HK-2 (cell line): ENCODE data around the gene HGF.
"Not testable (repeated sequence)": the region's sequence is repeated elsewhere in the genome, so short reads cannot be mapped to it uniquely, and the experiment has no call there.

Experiments
- DNase-seq: peaks from one replicate; pipeline ENCODE4 v3.0.0-alpha.2; 2018; ENCODE audit not compliant: unreplicated experiment

Gene HGF

GRCh38 chr7:81769891-81770727 is at the start of gene HGF:
Gene HGF (minus strand): TSS chr7:81770047. CDS start chr7:81769971, 76 bp downstream.
- DNase-seq: no peak

- no peak for DNase-seq
Observed at GRCh38 chr7:81816312-81816711, 46.5 kb upstream of the HGF start.

- not testable (repeated sequence) for DNase-seq
Observed at GRCh38 chr7:81812866-81813476, 43.1 kb upstream of the HGF start.

- no peak for DNase-seq
Observed at GRCh38 chr7:81811956-81812865, 42.4 kb upstream of the HGF start.

DNA sequence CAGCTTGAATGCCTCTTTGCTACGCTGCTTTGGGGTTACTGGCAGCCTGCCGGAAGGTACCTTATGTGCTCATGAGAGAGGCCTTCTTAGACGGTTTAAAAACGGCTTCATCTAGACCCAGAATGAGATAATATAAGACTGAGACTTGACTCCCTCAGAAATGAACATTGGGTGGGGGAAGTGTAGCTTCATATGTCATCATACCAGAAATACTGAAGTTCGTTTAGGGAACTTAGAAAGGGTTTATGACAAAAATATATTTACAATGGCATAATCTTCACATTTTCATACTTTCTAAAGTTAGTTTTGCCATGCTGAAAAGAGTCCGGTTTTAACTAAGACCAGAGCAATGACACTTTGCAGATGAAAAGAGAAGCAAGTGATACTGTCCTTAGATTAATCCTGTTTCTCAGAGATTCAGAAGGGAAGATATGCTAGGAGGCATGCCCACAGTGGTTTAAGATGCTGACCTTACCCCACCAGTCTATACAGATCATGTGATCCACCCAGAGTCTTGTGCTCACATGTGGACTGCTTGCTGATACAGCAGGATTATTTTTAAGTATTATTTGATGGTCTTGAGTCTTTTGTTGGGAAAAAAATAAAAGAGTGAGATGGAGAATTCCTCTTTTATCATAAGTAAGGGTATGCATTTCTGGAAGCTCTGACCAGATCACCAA is 40.8 kb upstream of the HGF start:
- DNase-seq: no peak

DNA sequence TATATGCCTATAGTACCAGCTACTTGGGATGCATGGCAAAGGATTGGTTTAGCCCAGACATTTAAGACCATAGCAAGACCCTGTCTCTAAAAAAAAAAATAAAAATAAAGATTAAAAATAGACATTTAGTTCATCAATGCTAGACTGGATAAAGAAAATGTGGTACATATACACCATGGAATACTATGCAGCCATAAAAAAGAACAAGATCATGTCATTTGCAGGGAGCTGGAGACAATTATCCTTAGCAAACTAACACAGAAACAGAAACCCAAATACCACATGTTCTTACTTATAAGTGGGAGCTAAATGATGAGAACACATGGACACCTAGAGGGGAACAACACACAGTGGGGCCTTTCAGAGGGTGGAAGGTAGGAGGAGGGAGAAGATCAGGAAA is 38.5 kb upstream of the HGF start:
- DNase-seq: not testable (repeated sequence)

GRCh38 chr7:81803267-81803666 is 33.4 kb upstream of the HGF start:
- DNase-seq: no peak

DNA sequence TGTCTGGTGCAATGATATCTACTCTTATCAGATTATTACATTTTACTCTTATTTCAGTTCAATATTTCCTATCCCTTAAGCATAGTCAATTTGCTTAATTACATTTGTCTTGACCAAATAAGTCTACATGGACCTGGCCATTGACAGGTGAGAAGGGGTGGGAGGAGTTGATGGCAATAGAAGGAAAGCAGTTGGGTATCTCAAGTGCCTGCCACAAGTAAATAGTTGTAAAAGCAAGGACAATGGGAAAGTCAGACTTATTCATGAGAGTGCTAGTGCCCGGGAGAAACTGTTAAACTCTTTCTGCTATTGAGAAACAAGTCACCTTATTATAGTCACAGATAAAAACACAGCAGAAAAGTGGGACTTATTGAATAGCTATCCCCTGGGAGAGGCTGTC is 32.4 kb upstream of the HGF start:
- no peak for DNase-seq

DNA sequence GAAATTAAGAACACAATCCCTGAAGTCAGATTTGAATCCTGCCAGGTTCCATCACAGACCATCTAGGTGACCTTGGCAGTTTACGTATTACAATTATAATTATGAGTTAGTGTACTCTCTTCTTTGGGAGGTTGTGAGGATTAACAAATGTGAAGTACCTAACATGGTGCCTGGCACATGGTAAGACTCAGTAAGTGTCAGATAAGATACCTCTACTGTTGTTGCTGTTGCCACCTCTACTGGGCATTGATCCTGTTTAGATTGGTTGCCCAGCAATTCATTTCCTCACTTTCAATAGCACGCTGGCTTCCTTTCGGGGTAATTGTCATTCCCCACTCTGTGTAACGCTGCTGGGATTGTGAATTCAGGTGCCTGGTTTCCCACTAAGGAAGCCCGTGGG is 31.7 kb upstream of the HGF start:
- no peak for DNase-seq

- DNase-seq: no peak
Observed at GRCh38 chr7:81791568-81792518, 22.0 kb upstream of the HGF start.

DNA sequence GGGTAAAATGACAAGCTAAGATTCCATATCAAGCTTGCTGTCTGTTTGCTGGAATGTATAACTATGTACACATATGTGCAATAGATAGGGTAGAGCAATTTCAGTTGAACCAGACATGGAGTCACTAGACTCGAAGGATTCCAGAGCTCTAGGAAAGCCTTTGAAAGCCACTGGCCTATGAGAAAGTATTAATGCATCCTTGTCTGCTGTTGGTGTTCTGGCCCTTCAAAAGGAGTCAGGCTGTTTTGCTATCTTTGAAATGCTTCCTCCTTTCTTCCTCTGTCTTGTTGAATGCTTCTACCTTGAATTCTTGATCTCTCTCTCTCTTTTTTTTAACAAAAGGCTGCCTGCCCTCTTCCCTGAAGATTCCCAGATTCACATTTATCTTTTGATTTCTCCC is 20.8 kb upstream of the HGF start:
- DNase-seq: no peak

GRCh38 chr7:81790120-81790500 is 20.3 kb upstream of the HGF start:
- no peak for DNase-seq

GRCh38 chr7:81789406-81790119 is 19.7 kb upstream of the HGF start:
- DNase-seq: no peak

- no peak for DNase-seq
Observed at GRCh38 chr7:81788246-81788645, 18.4 kb upstream of the HGF start.

DNA sequence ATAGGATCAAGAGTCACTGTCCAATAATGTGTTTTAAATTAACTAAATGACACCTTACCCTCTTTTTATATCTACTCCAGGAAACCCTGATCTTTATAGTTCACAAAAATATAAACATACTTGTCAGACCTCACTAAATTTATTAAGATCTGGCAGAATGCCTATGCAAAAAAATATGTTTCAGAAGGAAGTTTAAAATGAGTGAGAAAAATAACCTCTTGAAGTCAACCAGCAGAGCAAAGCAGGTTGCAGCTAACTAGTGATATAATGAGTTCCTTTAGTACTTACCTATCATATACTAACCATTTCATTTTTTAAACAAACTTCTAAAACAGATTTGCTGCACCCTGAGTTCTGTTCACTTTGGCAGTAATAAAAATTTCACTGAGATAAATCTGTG is 14.0 kb upstream of the HGF start:
- no peak for DNase-seq

DNA sequence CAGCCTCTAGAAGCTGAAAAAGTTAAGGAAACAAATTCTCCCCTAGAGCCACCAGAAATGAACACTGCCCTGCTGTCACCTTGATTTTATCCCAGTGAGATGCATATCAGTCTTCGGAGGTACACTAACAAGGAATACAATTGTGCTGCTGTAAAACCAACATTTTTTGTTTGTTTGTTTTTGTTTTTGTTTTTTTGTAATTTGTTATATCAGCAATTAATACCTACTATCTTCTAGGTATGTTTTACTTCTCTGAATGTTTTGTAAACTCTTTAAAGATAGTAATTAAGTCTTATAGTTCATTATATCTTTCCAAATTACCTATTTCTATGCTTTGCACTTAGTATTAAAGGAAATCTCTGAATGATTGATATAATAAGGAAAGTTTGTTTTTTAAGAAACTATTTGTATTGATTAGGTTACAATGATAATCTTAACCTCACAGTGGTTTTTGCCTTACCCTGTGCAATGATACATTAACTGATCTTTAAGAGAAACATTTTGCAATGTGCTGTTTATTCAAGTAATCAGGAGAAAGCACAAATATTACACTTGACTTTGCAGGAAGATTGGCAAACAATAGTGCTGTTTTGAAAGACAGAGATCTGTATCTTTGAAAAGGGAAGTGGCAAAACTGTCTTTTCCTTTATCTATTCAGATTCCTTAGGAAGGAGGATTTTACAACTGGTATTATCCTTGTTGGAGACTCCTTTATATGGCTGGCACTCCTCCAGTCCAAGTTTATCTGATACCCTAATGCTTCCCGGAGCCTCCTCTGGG is 11.3 kb upstream of the HGF start:
- no peak for DNase-seq

DNA sequence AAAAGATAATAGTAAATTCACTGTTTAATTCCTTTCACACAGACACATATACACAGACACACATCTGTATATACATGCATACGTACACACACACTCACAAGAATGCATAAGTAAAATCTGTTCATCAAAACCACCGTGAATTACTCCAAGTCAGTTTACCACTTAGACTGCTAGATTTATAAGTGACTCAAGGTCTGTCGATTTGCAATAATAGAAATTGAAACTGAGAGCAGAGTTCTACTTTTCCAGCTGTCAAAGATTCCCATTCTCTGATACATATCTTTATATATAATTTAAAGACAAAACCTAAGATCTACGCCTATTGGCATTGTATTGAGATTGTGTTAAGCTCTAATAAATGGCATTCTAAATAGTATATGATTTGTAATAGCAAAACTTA is 9.9 kb upstream of the HGF start:
- no peak for DNase-seq

GRCh38 chr7:81777697-81778096 is 7.8 kb upstream of the HGF start:
- no peak for DNase-seq

DNA sequence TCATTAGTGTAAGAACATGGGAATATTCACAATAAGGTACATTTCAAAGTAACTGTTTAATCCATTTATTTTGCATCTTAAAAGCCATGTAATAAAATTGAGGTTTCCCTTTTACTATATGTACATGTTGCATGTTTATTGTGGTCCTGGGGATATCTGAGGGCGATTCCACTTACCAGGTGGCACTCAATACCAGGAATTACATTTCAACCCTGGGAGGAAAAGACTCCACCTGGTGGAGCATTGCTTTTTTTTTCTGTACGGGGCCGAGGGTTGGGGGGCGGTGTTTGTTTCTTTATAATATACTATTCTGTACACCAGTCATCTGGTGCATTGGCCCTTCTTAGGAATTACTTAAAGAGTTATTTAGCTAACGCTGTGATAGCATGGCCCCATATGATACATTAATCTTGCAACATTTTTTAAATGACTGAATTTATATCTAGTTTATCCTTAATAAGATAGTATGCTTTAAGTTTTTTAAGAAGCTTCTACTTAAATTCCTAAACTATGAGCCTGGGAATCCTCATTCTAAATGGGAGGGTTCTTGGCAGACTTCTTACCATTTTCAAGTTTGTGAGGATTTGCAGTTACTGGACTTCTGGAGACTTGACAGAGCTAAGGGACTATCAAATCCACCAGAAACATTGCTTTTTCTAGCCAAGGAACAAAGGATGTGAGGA is 7.2 kb upstream of the HGF start:
- DNase-seq: no peak
